Non-pigmented ciliary epithelial cell (primary cell): ENCODE data around the gene MVD.

ENCODE experiments used
- DNase-seq: peaks from one replicate; pipeline ENCODE4 v3.0.0-alpha.2; 2010; ENCODE audit warnings: low read depth

MVD gene

DNA sequence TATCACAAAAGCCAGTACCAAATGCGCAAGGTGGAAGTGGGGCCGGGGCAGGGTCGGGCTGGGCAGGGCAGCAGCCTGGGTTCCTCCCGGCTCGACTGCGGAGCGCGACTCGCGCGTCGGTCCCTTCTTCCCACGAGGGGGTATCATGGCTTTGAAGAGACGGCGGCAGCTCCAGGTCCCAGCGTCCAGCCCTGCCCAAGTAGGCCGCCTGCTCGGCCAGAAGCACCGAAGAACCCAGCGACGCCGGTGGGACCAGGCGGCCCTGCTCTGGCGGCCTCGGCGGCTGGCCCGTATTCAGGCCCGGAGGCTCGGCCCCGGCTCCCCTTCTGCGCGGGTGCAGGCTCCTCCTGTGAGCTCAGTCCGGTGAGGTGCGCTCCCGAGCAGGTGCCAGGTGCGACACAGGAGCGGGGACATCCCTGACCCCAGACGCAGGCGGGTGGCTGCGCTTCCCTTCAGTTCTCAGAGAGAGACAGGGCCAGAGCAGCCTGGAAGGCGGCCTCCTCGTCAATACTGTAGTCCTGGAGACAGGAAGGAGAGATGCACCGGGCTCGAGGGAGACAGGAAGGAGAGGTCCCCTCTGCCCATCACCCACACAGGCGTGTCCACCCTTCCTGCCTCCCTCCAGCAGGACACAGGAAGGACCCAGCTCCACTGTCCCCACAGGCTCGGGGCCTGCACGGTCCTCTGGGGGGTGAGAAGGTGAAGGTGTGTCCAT, 34.4 kb upstream of the MVD start:
- no peak for DNase-seq

DNA sequence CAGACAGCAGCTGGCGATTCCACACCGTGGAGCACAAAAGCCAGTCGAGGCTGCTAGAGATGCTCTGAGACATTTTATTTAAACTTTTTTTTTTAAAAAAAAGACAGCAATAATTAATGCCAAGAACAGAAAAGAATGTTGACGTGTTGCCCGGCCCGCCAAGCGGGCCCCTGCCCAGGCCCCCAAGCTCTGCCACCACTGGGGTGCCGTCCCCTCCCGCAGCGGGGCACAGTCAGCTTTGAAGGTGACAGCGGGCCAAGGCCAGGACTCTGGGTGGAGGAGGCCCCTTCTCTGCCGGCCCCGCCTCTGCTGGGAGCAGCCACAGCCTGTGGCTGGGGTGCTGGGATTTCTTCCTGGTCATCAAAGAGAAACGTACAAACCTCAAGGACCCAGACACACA, 33.5 kb upstream of the MVD start:
- DNase-seq, result no peak

DNA sequence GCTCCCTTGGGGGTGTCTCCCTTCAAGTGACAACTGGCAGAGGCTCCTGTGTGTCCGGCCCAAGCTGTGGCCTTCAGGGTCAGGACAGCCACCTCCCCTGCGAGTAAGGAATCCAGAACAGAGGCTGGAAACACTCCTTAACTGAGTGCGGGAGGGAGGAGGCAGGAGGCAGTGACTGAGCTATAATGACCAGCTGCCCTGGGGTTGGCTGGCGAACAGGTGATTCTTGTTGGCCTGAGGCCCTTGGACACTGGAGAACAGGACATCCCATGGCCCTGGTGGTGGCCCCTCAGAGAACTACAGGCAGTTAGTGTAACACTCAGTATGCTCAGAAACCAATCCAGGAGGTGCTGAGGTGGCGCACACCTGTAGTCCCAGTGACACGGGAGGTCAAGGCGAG, 32.9 kb upstream of the MVD start:
- DNase-seq, result no peak

DNA sequence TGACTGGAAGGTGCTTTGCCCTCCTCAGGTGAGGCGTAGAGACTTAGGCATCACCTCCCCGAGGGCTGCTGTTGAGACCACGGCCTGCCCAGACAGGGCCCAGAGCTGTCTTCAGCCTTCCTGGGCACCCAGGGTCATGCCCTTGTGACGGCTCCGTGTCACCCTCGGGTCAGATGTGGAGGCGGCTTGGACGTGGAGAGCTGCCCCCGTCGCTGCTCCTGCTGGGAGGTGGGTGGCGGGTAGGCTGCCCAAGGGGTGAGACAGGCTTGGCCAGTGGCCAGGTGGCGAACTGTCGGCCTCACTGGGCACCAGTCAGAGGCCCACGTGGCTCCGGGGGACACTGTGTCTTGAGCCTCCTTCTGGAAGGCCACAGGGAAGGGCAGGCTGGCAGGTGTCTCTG, 32.3 kb upstream of the MVD start:
- DNase-seq, result no peak

DNA sequence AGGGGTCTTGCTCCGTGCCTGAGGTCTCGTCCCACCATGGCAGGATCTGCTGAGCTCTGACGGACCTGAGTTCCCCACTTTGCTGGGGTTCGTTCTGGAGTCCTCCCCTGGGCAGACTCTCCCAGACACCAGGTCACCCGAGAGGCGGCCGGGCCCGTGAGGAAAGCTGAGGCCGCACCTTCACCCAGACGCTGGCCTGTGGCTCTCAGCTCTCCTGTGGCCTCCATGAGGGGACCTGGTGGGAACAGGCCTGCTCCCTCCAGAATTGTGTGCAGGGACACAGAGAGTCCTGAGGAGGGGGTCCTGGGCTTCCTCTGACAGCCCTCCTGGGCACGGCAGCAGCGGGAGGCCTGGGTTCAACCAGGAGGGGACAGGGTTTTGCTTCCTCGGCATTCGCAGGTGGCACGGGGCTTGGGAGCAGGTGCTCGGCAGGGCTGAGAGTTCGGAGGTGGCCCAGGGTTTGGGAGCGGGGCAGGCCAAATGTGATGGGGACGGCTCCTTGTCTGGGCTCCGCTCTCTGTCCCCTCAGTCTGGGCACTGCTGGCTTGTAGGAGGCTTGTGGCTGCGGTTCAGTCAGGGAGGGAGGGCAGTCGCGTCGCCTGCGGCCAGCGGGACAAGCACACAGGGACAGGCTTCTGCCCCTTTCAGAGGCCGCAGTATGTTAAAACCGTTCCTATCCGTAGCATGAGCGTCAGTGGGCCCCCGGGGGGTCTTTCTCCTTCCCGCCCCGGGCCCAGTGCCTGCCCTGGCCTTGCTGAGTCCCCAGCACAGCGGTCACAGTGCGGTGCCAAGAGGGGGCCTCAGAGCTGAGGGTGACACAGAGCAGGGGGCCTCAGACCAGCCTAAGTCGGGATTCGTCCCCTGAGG, 31.6 kb upstream of the MVD start:
- DNase-seq, result no peak

DNA sequence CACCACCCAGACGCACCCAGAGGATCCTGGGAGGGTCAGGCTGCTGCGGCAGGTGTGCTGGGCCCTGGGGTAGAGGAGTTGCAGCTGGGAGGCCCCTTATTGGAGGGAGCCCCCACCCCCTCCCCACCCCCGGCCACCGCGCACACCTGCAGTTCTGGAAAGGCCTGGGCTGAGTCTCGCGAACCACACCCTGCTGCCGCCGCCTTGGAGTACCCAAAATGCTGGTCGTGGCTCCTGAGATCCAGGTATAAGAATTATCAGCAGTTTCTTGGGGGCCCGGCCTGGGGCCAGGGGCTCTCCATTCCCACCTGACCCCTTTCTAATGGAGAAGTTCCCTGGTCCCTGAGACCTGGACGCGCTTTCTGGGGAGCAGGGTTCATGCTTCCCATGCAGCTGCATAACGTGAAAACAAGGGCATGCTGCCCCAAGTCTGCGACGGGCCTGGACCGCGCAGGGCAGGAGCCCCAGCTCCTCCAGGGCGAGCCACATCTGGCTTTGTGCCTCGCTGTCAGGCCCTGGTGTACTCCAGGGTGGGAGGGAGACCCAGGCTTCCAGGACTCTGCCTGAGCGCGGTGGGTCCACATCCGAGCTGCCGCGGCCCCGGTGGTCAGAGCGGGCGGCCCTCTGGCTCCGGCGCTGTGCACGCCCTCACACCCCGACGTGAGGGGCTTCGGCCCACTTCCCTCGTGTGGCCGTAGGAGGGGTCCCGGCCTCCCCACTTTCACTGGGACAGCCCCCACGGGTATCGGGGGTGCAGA, 30.7 kb upstream of the MVD start:
- no peak for DNase-seq

DNA sequence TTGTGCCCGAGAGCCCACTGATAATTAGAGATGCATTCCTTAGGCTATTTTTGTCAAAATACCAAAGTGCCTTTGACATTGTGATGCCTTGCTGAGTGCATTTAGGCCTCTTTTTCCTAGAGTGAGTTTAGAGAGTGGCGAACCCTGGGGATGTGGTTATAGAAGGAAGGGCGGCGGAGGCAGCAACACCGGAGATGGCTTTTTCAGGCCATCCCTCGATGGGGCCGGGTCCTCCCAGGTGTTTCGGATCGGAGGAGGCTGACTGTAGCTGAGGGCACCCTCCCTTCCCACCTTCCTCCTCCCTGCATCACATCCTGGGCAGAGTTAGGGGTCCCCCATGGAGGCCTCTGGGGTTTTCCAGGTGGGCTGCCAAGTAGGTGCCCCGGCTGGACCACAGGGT, 30.0 kb upstream of the MVD start:
- DNase-seq, result no peak

DNA sequence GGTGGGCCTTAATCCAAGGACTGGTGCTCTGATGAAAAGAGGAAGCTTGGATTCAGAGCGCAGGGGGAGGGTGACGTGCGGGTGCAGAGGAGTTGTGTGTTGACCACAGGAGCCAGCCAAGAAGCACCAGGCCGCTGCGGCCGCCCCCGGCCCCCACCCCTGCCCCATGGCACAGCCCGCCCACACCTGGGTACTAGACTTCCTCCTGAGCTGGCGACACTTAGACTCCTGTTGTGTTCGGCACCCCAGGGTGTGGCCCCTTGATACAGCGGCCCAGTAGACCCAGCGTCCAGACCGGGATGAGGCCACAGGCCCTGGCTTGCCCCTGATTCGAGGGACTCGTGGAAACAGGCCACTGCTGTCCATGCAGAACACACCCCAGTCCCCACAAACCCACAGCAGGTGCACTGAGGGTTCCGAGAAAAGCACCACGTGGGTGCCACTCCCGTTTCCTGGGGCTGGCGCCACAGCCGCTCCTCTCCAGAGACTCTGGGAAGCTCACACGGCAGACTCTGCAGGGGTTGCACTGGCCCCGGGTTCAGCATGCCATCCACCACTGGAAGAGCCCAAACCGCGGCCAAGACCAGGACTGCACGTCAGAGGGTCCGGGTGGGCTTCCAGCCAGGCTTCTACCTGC, 29.2 kb upstream of the MVD start:
- no peak for DNase-seq

DNA sequence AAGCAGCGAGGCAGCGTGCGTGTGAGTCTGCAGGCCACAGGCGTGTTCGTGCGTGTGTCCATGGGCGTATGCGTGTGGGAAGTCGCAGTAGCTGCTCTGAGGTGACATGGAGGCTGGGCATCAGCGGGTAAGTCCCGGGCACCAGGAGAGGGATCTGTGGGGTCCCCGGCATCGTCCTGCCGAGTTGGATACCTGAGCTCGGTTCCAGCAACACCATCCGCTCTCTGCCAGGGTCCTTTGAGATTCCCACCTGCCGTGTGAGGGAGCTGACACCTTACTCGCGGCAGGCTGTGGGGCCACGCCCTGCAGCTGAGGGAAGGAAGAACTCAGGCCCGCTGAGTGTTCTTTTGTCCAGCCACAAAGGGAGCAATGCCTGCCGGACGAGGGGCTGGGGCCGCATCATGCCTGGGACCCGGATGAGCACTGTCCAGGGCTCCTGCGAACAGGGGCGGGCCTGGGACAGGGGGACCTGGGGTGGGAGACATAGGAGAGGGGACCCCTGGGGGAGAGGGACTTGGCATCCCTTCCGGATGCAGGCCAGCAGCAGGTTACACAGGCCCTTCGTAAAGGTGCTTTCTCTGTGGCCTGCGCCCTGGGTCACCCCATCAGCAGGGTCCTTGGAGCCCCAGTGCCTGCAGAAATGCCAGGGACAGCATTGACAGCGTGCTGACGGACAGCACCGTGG, 28.4 kb upstream of the MVD start:
- DNase-seq, result no peak

DNA sequence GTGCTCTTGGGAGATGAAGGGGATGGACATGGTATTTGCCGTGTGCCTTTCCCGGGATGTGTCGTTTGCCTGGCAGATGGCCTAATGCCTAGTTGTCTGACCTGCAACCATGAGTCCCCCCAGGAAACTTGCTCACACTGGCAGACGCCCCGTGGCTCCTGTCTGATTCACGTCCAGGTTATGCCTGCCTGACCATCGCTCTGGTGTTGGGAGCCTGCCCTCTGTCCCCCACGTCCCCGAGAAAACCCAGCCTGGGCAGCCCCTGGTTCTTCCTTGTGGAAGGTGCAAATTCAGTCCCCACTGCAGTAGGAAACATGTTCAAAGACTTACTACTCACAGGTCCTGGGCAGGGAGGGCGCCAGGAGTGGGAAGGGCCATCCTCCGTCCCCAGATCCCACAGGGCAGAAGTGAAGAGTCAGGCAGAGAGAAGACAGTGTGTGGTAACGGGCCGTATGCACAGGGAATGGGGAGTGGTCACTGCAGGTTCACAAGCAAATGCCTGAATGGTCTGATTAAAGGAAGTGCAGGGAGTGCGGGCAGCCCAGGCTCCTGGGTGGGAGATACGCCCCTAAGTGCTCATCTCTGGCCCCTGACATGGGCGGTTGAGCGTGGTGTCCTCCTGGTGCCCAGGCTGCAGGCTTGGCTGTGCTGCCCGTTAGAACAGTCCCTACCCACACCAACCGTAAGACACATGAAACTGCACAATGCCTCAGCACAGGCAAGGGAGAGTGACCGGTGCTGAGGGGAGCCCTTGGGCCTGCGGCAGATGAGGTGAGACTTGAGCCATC, 27.6 kb upstream of the MVD start:
- DNase-seq, result no peak

DNA sequence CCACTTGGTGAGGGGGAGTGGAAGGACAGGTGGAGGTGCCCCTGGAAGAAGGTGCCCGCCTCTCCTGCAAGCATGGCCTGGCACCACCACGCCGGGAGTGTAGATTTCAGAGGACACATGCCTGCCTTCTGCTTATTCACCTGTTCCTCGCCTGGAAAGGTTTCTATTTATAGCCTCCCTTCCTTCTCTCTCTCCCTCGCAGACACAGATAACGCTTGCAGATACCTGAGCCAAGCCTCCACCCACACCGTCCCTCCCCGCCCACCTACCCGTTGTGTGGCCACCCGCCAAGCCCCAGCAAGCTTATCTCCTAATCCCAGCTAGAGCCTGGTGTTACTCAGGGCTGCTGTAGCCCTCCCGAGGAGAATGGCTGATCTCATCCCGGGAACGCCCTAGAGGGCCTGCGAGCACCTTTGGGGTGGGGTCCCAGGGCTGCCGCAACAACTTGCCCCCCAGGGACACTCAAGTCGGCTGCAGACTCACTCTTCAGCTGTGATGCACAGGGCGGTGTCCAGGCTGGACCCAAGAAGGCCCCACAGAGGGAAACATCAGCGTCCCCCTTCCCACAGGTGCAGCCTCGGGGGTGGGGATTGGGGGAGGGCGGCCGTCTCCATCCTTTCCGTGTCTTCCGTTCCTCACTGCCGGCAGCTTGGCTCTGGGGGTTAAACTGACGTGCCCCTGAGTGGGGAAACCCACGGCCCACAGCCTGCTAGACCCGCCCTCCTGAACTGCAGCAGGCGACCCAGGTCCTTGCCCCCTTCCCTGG, 25.3 kb upstream of the MVD start:
- DNase-seq, result no peak

DNA sequence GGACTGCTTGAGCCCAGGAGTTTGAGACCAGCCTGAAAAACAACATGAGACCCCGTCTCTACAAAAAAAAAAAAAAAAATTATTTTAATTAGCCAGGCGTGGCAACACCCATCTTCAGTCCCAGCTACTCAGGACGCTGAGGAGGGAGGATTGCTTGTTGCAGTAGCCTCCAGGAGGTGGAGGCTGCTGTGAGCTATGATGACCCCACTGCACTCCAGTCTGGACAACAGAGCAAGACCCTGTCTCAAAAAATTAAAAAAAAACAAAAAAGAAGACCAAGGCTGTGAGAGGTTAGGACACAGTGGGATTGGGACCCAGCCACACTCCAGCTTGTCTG, 24.8 kb upstream of the MVD start:
- DNase-seq, result no peak

DNA sequence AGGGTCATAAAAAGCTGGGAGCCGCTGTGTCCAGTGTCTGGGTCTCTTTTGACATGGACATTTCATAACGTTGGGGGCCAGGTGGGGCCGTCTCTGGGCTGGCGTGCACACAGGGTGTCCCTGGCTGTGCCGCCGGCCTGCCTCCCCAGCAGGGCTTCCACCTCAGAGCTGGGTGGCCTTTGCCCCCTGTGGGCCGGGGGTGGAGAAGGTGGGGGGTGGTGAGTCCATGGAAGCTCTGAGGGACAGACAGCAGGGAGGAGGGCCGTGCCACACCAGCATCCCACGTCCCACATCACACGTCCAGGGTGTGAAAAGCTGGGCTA, 24.3 kb upstream of the MVD start:
- DNase-seq, result no peak

DNA sequence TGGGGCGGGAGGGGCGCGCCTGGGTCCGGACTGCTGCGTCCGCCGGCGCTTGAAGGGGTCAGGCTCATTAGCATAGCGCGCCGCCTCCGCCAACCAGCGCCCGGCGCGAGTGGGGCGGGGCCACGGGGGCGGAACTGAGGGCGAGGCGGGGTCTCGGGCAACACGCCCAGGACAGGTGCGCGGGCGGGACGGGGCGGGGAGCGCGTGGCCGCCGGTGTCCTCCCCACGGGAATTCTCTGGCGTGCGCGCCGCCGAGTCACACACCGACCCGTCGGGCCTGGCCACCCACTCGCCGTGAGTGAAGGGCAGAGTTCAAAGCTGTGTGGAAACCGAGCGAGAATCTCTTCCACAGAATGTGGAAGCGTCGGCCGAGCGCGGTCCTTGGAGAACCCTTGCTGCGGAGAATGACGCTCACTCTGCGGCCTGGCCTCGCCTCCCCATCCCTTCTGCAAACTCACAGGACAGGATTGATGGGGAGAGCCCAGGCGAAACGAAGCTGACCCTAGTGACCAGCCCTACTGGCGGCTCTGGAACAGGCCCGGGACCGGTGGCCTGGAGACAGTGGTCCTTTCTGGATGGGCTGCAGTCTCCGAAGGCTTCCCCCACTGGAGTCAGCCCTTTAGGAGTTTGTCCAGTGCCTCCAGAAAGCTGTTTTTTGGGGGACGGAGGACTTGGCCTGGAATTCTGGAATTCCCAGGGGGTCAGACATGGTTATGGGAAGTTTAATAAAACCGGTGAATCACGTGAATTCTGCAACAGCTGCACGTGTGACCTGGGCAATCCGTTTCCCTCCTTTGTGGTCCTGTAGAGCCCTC, 23.8 kb upstream of the MVD start, which contains the start of gene SNAI3:
Gene SNAI3, minus strand, starts transcription at position 69 of the 815 bp plus-strand sequence. CDS start 101 bp downstream, outside the sequence.
- no peak for DNase-seq

DNA sequence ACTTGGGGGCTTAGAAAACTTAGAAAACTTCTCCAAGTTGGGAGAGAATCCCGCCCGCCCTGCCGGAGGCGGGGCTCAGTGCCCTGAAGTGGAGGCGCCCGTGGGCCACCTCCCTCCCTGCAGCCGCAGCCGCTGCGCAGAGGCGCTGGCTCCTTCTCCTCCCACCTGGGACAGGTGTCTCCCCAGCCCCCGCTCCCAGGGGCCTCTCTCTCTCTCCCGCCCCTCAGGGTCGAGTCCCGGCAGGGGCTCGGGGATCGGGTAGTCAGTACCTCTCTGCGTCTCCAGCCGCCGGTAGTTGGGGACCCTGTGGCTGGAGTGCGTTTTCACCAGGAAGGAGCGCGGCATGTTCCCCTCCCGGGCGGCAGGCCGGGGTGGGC, 23.2 kb upstream of the MVD start:
- no peak for DNase-seq

DNA sequence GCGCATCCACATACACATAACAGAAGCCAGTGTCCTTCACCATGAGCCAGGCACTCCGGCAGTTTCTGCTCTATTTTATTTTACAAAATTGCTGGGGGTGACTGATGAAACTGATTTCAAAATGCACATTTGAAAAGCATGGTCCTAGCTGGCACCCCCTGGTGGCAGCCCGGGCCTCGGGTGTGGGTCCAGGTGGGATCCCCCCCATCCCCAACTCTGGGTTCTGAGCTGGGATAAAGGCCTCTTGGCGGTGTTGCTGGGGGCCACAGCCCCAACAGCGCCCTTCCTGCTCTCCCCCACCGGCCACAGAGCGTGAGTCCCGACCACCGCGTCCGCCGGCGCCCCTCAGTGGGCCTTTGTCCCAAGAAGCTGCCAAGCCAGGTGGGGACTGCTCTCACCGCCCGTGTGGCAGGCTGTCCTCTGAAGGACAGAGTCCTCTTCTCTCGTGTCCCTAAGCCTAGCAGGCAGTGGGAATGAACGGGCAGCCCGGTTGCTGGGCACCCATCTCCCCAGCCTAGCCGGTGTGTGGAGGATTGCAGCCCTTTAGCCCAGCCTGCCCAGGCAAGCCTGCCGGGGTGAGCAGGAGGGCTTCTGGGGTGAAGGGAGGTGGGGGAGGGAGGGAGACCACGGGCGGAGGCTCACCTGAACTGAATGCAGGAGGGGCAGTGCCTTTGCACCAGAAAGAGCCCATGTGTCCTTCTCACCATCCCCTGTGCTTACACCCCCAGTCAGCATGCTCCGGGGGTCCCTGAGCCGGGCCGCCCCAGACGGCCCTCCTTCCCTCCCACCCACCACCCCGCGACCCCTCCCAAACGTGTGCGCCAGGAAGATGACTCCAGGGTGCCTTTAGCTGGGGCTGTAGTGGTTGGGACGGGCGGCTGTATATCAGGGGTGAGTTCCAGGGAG, 22.5 kb upstream of the MVD start:
- DNase-seq, result no peak

DNA sequence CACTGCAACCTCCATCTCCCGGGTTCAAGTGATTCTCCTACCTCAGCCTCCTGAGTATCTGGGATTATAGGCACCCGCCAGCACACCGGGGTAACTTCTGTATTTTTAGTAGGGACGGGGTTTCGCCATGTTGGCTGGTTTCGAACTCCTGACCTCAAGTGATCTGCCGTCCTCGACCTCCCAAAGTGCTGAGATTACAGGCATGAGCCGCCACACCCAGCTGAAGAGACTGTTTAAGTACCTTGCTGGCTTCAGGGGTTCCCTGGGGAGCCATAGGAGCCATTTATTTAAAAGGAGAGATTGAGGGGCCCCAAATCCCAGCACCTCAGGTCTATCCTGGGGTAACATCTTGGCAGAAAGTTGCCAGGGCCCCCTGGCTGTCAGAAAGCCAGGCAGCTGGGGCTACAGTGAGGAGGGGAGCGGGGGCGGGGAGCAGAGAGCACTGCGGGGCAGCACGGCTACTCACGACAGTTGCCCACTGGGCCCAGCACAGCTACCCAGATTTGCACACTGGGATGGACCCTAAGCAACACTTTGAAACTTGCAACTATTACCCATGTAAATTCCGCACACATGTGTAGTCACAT, 21.8 kb upstream of the MVD start:
- no peak for DNase-seq
